CD14-positive monocyte (primary cell): ENCODE results near the gene PFKP. TPM values are rescaled to one million over a fixed set of nuclear protein-coding genes. Genes with fewer than 3 reads are reported as not detected.

Experiments used
- DNase-seq, 3 donors: peaks; one replicate each; pipeline ENCODE4 v3.0.0-alpha.2; 2011 to 2022
- H2AFZ ChIP-seq: 2 replicates; pipeline ENCODE4 v1.6.0; 2012; ENCODE audit warnings: mild to moderate bottlenecking, low read depth, low read length, inconsistent platforms; ENCODE audit not compliant: insufficient read depth, poor library complexity, severe bottlenecking
- H3K27ac ChIP-seq, 2 donors: 1 replicate in 1 of 2; 2 replicates in 1 of 2; pipeline ENCODE4 v1.5.1; 2012 to 2013; ENCODE audit warnings: low read length in 2 of 2, control low read depth in 1 of 2, inconsistent platforms in 1 of 2, low read depth in 1 of 2, mild to moderate bottlenecking in 1 of 2
- H3K27me3 ChIP-seq, 2 donors: one replicate each; pipeline versions ENCODE4 v1.6.0 to v1.6.1; 2011 to 2013; ENCODE audit warnings: low read length in 2 of 2; ENCODE audit not compliant: control insufficient read depth in 2 of 2, insufficient read depth in 2 of 2
- H3K36me3 ChIP-seq, 2 donors: replicated peaks in 1 of 2; 1 replicate in 1 of 2; 2 replicates in 1 of 2; pipeline versions ENCODE4 v1.5.1 to v1.6.1; 2012 to 2013; ENCODE audit warnings: low read length in 2 of 2, control low read depth in 1 of 2, inconsistent platforms in 1 of 2, mild to moderate bottlenecking in 1 of 2; ENCODE audit not compliant: insufficient read depth in 2 of 2, control insufficient read depth in 1 of 2
- H3K4me1 ChIP-seq, 2 donors: 1 replicate in 1 of 2; 2 replicates in 1 of 2; pipeline versions ENCODE4 v1.5.1 to v1.6.1; 2012 to 2013; ENCODE audit warnings: low read length in 2 of 2, control low read depth in 1 of 2, inconsistent platforms in 1 of 2, mild to moderate bottlenecking in 1 of 2, moderate library complexity in 1 of 2; ENCODE audit not compliant: insufficient read depth in 2 of 2, control insufficient read depth in 1 of 2
- H3K4me2 ChIP-seq: replicated peaks from 2 replicates; pipeline ENCODE3; 2012; ENCODE audit warnings: low read length, moderate library complexity, mild to moderate bottlenecking; ENCODE audit not compliant: poor library complexity, severe bottlenecking; ENCODE audit errors: extremely low read depth
- H3K4me3 ChIP-seq, 3 experiments: fragments of 200-600 bp in 1 of 3; sonication (generic) in 1 of 3; replicated peaks in 1 of 3; 1 replicate in 2 of 3; 2 replicates in 1 of 3; pipeline ENCODE4 v1.5.1; 2011 to 2013; ENCODE audit warnings: low read length in 3 of 3, mild to moderate bottlenecking in 3 of 3, control low read depth in 2 of 3, low read depth in 2 of 3, inconsistent platforms in 1 of 3, moderate library complexity in 1 of 3
- H3K79me2 ChIP-seq: 2 replicates; pipeline ENCODE4 v1.6.0; 2012; ENCODE audit warnings: mild to moderate bottlenecking, control low read depth, inconsistent platforms, low read length, moderate library complexity; ENCODE audit not compliant: insufficient read depth
- H3K9ac ChIP-seq: 2 replicates; pipeline ENCODE4 v1.6.0; 2017; ENCODE audit warnings: low read length, mild to moderate bottlenecking; ENCODE audit not compliant: insufficient read depth, poor library complexity, severe bottlenecking
- H3K9me3 ChIP-seq, 2 donors: replicated peaks in 1 of 2; 1 replicate in 1 of 2; 2 replicates in 1 of 2; pipeline versions ENCODE4 v1.5.1 to v1.6.1; 2012 to 2013; ENCODE audit warnings: low read length in 2 of 2, control low read depth in 1 of 2; ENCODE audit not compliant: control insufficient read depth in 1 of 2, insufficient read depth in 1 of 2
- H4K20me1 ChIP-seq: 2 replicates; pipeline ENCODE4 v1.6.0; 2012; ENCODE audit warnings: mild to moderate bottlenecking, low read length, control low read depth, moderate library complexity; ENCODE audit not compliant: insufficient read depth
- H3K27ac Mint-ChIP-seq, 7 donors: one replicate each; pipeline ENCODE4 v1.8.0; 2020; ENCODE audit warnings: mild to moderate bottlenecking in 7 of 7, mixed read lengths in 7 of 7, moderate library complexity in 6 of 7, inconsistent platforms in 2 of 7
- H3K27me3 Mint-ChIP-seq, 3 donors: one replicate each; pipeline ENCODE4 v1.8.0; 2021 to 2022; ENCODE audit warnings: low read depth in 3 of 3, mild to moderate bottlenecking in 3 of 3, mixed read lengths in 3 of 3, moderate library complexity in 3 of 3, inconsistent platforms in 1 of 3
- H3K36me3 Mint-ChIP-seq, 2 donors: one replicate each; pipeline ENCODE4 v1.8.0; 2020; ENCODE audit warnings: mixed read lengths in 2 of 2, inconsistent platforms in 1 of 2, mild to moderate bottlenecking in 1 of 2
- H3K4me1 Mint-ChIP-seq: one replicate; pipeline ENCODE4 v1.8.0; 2020; ENCODE audit warnings: mild to moderate bottlenecking, mixed read lengths
- H3K4me3 Mint-ChIP-seq, 2 donors: one replicate each; pipeline ENCODE4 v1.8.0; 2020; ENCODE audit warnings: mild to moderate bottlenecking in 2 of 2, mixed read lengths in 2 of 2, moderate library complexity in 1 of 2
- H3K9me3 Mint-ChIP-seq, 7 donors: one replicate each; pipeline ENCODE4 v1.8.0; 2020 to 2022; ENCODE audit warnings: mixed read lengths in 7 of 7, mild to moderate bottlenecking in 6 of 7, moderate library complexity in 6 of 7, inconsistent platforms in 2 of 7
- CTCF ChIP-seq: fragments of 200-600 bp; IDR thresholded peaks from one replicate; pipeline ENCODE4 v1.8.0; 2022; ENCODE audit warnings: antibody characterized with exemption, mild to moderate bottlenecking
- WGBS: methylation state at CpG from one replicate; pipeline ENCODE4 v1.1.5; 2013; ENCODE audit warnings: missing lambda C conversion rate; ENCODE audit not compliant: insufficient coverage; 5-methylcytosine and 5-hydroxymethylcytosine counted together
- intact Hi-C, 2 donors: fragments of 100-400 bp; cut with micrococcal nuclease; formaldehyde crosslinking; loops; one replicate each; pipeline versions ENCODE4 v1.15.0 to v1.15.1; 2023
- polyA plus RNA-seq, 3 donors: library from polyadenylated mRNA; depleted of rRNA in 1 of 3; unstranded in 2 of 3; stranded (reverse) in 1 of 3; fragments of 300-500 nt in 2 of 3; fragments of >200 nt in 1 of 3; fragmentation: Illumina TruSeq in 2 of 3; gene quantifications; 1 replicate in 2 of 3; 2 replicates in 1 of 3; pipeline ENCODE4 v1.2.3, GENCODE V29; 2012 to 2021

The PFKP gene
- polyA plus RNA-seq, 3 donors = 6.5 to 14.2 (median 8.1) TPM

DNA sequence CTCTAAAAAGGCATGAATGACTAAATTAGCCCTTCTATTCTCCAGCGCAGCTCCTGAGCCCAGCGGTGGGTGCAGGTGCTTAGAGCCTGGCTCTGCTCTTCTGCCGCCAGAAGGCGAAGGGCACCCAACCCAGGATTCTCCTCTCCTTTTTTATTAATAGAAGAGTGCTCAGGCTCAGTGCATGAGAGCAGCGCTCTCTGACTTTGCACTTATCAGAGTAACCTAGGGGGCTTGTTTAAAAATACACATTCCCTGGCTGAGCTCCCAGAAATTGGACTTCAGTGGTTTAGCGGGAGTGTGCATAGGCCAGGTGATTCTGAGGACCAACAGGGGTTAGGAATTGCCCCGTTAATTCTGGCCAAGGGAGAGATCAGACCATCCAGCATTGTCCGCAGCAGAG lies 1.7 kb upstream of the PFKP start:
- no peak for DNase-seq
- Histone ChIP-seq H4K20me1 (no peaks in the 10 kb centered on the region), H3K27ac (no peak overlapping the region), H3K36me3 (no peaks in the 10 kb centered on the region), H3K4me2 (no peak overlapping the region), H3K4me1 (peaks cover 13 to 36% of the 10 kb centered on the region in 2 donors), H3K27me3 (peaks cover 9 to 36% of the 10 kb centered on the region in 2 donors), H2AFZ (no peak overlapping the region), H3K9me3 (no peaks in the 10 kb centered on the region), H3K79me2 (peaks cover 14% of the 10 kb centered on the region), H3K9ac (no peak overlapping the region), H3K4me3 (no peak overlapping the region)
- WGBS = 89% methylated on average over 4 of the region's 8 CpGs
- Mint-ChIP-seq H3K36me3 (peaks cover 0 to 2% of the 10 kb centered on the region in 2 donors), H3K4me1 (peaks cover 9% of the 10 kb centered on the region), H3K27me3 (peaks cover 19 to 34% (median 22%) of the 10 kb centered on the region in 3 donors), H3K4me3 (peak overlapping the region; percentile 44 to 76), H3K27ac (no peak overlapping the region), H3K9me3 (peaks cover 0 to 5% (median 2%) of the 10 kb centered on the region in 7 donors)
- intact Hi-C loops = no loop called here
- no peak for TF ChIP-seq CTCF

DNA sequence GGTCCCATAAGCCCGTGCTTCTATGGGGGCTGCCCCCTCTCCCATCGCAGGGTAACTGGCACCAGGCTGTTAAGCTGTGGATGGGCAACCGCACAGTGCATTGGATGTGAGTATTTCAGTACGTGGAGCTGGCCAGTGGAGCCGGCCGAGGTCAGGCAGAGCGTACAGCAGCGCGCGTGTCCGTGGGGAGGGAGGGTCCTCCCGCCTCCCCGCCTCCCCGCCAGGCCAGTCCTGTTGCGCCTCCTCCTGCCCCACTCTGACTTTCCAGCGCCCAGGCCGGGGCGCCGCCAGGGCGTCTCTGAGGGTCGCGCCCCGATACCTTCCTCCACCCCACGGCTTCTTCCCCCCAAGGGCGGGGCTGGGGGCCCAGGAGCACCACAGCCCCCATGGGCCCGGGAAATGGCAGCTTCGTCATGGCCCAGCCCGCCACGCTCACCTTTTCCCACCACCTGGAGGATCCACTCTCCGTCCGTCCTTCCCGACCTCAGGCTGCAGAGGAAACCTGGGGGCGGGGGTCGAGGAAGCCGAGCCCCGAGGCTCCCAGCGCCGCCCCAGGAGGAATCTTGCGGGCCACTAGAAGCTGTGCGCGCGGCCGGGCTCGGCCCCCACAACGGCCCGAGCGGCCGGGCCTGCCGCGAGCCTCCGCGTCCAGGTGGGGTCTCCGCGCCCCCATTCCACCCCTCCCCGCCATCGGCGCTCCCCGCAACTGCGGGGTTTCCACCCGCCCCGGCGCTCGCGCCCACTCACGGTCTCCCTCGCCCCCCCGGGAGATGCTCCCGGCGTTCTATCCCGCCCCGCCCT lies 831 bp upstream of the PFKP start:
- Mint-ChIP-seq H3K27ac (no peak overlapping the region), H3K4me1 (peaks cover 11% of the 10 kb centered on the region), H3K36me3 (peaks cover 4 to 5% of the 10 kb centered on the region in 2 donors), H3K4me3 (peak overlapping the region; percentile 64 to 76), H3K9me3 (peaks cover 0 to 5% (median 2%) of the 10 kb centered on the region in 7 donors), H3K27me3 (peaks cover 19 to 34% (median 22%) of the 10 kb centered on the region in 3 donors)
- TF ChIP-seq CTCF = no peak
- intact Hi-C loops = no loop called here
- Histone ChIP-seq H4K20me1 (no peaks in the 10 kb centered on the region), H3K9me3 (no peaks in the 10 kb centered on the region), H3K4me2 (peak overlapping the region; percentile 98), H3K79me2 (peaks cover 14% of the 10 kb centered on the region), H3K4me1 (peaks cover 13 to 36% of the 10 kb centered on the region in 2 donors), H3K36me3 (no peaks in the 10 kb centered on the region), H3K9ac (no peak overlapping the region), H3K27me3 (peaks cover 9 to 34% of the 10 kb centered on the region in 2 donors), H3K4me3 (peak overlapping the region in 2 of 3 experiments; percentile 21 to 88), H3K27ac (no peak overlapping the region), H2AFZ (peak overlapping the region; percentile 88)
- 10% methylated on average over 61 of the region's 71 CpGs for WGBS
- no peak for DNase-seq
